ENCODE data around the gene CEBPG. TPM values are rescaled to one million over a fixed set of nuclear protein-coding genes. Genes with fewer than 3 reads are reported as not detected.

The CEBPG gene
- total RNA-seq, 3 donors from 2014 or later, result 23.3 to 32.0 (median 23.4) TPM

GRCh38 chr19:33408116-33408515 is 34.6 kb downstream of the CEBPG start:
- Histone ChIP-seq H3K27ac (no peak overlapping the region), H3K4me3 (no peak overlapping the region), H3K36me3 (no peaks in the 10 kb centered on the region), H3K27me3 (no peaks in the 10 kb centered on the region), H3K9me3 (no peaks in the 10 kb centered on the region), H3K4me1 (no peaks in the 10 kb centered on the region)
- TF ChIP-seq CTCF (IDR thresholded peaks at IDR 0.05), result no peak
- TF ChIP-seq POLR2A (IDR thresholded peaks at IDR 0.05), result no peak
- TF ChIP-seq POLR2AphosphoS5 (IDR thresholded peaks at IDR 0.05), result no peak
- DNase-seq (ENCODE audit: low spot score in 2 of 2), result no peak
- intact Hi-C loops (cut with DNase I; ENCODE audit: low total_unique reads), result no loop called here

DNA sequence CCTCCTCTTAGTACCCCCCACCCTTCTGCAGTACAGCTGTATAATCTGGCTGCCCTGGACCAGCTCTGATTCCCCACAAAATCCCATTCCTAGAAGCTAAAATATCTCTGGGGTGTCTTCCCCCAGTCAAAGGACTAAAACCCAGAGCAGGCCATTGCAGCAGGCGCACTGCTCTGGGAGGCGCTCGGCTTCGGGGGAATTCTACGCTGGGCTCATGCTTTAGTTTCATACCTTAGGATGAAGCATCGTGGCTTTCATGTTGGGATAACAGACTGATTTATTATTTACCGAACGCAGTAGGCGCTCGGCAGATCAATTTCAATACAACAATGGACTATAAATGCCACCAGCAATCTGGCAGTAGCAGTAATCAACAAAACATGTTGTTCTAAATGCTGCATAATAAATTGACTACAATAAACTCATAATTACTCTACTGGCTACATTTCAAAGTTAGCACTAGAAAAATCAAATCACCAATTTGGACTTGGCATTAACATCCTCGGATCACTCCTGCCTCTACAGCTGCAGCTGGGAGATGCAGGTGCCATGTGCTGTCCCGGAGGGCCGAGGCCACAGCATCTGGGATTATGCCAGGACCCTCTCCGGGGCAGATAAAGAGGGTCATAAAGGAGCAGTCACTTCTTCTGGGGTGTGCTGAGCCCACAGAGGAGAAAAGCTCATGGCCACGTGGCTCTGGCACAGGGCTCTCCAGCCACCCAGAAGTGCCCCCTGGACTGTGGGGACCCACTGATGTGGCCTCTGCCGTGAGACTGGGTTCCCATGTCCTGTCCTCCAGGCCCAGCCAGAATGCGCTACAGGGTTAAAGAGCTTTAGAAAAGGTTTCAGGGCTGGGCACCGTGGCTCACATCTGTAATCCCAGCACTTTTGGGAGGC is 35.3 kb downstream of the CEBPG start:
- no peak for DNase-seq (ENCODE audit: low spot score in 2 of 2)
- no peaks in the 10 kb centered on the region for H3K27me3 ChIP-seq
- no peak for TF ChIP-seq CTCF (IDR thresholded peaks at IDR 0.05)
- no peaks in the 10 kb centered on the region for H3K36me3 ChIP-seq
- H3K4me1 ChIP-seq, result no peaks in the 10 kb centered on the region
- H3K27ac ChIP-seq, result no peak overlapping the region
- intact Hi-C loops (cut with DNase I; ENCODE audit: low total_unique reads), result no loop called here
- H3K4me3 ChIP-seq, result no peak overlapping the region
- no peaks in the 10 kb centered on the region for H3K9me3 ChIP-seq

DNA sequence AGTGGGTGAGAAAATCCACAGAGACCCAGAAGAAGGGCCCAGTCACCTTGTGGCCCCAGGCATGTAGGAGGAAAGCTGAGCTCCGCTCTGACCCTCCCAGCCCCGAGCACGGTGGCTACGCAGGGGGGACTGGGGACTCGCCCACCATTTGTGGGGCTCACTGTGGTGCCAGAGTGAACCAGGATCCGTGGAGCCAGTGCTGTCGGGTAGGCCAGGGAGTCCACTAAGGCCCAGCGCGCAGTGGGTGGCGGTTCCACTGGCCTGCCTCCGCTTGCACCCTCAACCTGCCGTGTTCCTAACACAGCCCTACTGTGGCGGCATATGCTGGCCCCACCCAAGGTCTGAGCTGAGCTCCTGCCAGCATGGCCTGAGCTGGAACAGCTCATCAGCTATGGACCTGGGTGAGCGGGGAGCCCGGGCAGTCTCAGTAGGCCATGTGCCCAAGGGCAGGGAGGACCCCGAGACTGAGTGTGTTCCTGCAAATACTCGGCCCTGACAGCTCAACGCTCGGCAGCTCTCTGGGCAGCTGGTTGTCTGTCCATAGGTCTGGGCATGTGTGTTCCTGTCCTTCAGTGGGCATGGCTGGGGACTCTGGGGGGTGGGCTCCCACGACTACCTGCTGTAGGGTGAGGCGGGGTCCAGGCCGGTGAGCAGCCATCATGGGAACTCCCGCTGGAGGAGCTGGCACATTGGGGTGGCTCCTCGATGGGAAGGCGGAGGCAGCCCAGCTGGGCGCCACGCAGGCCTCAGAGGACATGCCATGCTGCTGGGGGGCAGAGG is 36.6 kb downstream of the CEBPG start:
- intact Hi-C loops (cut with DNase I; ENCODE audit: low total_unique reads), result loop anchor here (2.0 kb wide), 1 partner anchor 177 kb away; no protein-coding TSS in a partner anchor
- Histone ChIP-seq H3K27ac (no peak overlapping the region), H3K36me3 (no peaks in the 10 kb centered on the region), H3K9me3 (no peaks in the 10 kb centered on the region), H3K27me3 (no peaks in the 10 kb centered on the region), H3K4me1 (no peaks in the 10 kb centered on the region), H3K4me3 (no peak overlapping the region)
- DNase-seq (ENCODE audit: low spot score in 2 of 2), result no peak
- TF ChIP-seq POLR2AphosphoS5 (IDR thresholded peaks at IDR 0.05) (no peak), POLR2A (IDR thresholded peaks at IDR 0.05) (no peak)

GRCh38 chr19:33410915-33411401 is 37.4 kb downstream of the CEBPG start:
- no peak for DNase-seq (ENCODE audit: low spot score in 2 of 2)
- H3K27ac ChIP-seq, result no peak overlapping the region
- H3K36me3 ChIP-seq, result no peaks in the 10 kb centered on the region

More at GRCh38 chr19:33410915-33411401, 37.4 kb downstream of the CEBPG start:
- no peaks in the 10 kb centered on the region for H3K27me3 ChIP-seq
- TF ChIP-seq CTCF (IDR thresholded peaks at IDR 0.05) (no peak), POLR2AphosphoS5 (IDR thresholded peaks at IDR 0.05) (no peak), POLR2A (IDR thresholded peaks at IDR 0.05) (no peak)
- H3K9me3 ChIP-seq, result no peaks in the 10 kb centered on the region
- H3K4me1 ChIP-seq, result no peaks in the 10 kb centered on the region
- intact Hi-C loops (cut with DNase I; ENCODE audit: low total_unique reads), result loop anchor here (2.0 kb wide), 1 partner anchor 178 kb away; no protein-coding TSS in a partner anchor
- H3K4me3 ChIP-seq, result no peak overlapping the region
